Stimulated activated CD8-positive, alpha-beta memory T cell treated with anti-CD3 and anti-CD28 coated beads, Interleukin-12 subunit alpha, Interleukin-12 subunit beta, amount 100 ng/mL, for 4 hours (primary cell): ENCODE data around the gene GABRB3.

Experiments used
- DNase-seq: peaks from one replicate; pipeline ENCODE4 v3.0.0-alpha.2; 2020; ENCODE audit warnings: low read depth

The GABRB3 gene

DNA sequence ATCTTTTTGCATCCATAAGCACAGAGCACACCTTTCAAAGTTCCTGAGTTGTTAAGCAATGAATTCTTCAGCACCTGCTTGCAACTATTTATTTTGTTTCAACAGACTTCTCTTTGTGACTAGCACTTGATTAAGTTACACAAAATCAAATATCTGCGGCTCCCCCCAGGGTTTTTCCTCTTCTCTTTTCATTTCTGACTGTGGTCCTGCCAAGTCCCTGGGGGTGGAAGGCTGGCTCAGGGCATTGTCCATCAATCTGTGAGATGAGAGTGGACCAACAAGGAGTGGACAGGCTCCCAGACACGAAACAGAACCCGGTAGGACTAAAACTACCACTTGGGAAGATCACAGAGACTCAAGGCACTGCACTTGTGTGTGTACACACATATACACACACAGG, 96.8 kb downstream of the GABRB3 start:
- DNase-seq: no peak

GRCh38 chr15:26674467-26674866, 98.4 kb downstream of the GABRB3 start:
- DNase-seq: no peak

DNA sequence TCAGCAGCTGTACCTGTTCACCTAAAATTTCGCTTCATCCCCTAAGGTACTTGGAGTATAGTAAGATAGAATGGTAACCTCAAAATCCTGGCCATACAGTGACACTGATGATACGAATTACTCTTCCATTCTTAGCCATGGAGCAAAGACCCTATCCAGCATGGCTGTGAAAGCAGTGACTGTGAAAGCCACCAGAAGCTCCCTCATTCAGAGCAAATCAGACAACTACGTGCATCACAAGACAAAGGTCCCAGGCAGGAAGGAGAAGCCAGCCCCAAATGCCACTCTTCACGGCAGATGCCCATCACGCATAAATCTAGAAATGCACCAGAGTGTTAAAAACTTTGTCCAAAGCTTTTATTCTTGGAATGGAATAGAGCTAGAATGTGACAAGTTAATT, 99.4 kb downstream of the GABRB3 start:
- no peak for DNase-seq

DNA sequence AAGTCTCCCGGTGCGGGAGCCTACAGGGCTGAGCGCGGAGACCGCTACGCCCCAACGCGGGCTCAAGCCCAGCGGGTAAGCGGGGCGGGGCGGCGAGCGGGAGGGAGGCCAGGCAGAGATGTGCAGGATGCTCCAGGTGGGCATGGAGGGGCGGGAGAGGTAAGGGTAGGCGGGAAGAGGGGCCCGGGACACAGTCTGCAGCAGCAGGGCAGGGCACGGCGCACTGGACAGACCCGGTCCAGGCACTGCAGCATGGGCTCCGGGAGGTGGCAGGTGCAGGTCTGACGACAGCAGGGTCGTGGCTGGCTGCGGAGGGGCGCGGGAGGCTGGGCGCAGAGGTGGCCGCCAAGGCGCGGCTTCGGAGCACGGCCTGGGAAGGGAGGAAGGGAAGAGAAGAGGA, 102.8 kb downstream of the GABRB3 start:
- no peak for DNase-seq

GRCh38 chr15:26667222-26667988, 105.5 kb downstream of the GABRB3 start:
- no peak for DNase-seq

DNA sequence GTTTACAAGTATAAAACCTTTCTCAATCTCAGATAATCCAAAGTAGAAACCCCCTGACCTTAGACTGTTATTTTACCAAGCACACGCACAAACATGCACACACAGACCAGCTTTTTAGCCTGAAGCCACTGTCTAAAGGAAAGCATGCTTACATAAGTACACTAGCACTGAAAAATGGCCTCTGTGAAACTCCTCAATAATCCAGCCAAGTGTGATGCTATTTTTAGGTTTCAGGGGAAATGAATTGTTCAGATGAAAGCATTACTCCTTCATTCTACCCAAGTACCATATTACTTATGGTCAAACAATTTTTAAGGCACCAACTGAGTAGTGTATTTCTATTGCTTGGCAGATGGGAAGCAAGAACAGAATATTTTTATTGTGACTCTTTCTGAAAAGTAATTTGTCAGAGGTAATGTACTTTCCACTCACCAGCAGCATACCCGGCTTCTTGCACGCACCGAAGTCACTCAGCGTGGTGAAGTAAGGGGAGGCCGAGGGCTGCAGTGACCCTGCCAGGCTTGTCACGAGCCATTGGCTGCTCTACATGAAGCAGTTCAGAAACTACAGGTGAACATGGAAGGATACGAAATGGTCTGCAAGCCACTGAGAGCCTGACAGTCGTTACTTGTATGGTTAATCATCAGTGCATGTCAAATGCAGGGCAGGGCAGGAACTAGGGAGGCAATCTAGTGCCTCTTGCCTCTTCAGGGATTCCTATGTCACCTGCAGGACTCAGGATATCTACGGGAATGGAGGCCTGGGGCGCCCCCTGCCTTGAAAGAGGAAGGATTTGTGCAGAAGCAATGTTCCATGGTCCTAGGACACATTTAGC, 106.7 kb downstream of the GABRB3 start:
- no peak for DNase-seq

- DNase-seq: no peak
Measured at GRCh38 chr15:26662283-26662682, 110.6 kb downstream of the GABRB3 start.

DNA sequence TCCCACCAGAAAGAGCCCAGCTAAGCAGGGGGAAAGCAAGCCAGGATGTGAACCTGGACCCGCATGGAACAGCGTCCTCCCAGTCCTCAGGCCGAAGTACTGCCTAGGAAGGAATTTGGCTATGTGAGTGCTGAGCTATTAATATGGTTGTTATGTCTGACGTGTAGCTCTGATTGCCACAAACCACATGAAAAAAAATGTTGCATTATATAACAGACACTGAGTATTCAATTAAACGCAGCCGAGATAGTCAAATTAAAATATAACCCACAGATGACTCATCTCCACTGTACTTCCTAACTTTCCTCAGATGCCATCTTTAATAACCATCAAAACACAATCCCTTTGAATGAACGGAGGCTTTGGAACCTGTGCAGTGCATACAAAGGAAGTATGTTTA, 111.1 kb downstream of the GABRB3 start:
- no peak for DNase-seq

GRCh38 chr15:26661107-26661506, 111.8 kb downstream of the GABRB3 start:
- DNase-seq: no peak

DNA sequence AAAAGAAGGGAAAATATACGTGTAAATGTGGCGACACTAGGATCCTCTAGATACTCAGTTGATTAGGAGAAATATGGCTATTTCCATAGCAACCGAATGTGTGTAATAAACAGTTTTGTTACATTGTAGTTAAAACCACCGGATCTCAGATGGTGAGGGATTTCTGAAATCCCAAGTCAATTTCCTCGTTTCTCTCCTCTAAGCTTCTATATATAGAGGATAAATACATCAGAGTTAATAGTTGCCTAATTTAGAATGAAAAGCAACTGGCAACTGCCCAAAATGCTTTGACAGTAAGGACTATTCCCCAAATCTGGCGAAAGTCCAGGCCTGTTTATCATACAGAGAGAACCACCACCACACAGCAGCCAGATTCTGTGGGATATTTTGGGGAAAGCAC, 112.6 kb downstream of the GABRB3 start:
- no peak for DNase-seq

DNA sequence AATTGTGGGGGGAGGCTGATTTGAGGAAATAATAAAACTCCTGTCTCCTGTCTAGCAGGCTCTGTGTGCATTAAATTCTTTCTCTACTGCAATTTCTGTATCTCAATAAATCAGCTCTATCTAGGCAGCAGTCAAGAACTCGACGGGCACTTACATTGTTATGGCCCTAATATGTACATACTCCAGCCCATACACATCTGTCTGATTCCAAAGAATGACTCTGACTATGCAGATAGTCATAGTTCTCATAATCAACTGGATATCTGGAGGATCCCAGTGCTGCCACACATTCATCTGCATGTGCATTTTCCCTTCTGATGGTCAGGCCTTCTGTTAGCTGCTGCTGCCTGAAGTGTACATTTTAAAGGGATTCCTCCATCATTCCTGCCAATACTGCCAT, 114.6 kb downstream of the GABRB3 start:
- DNase-seq: no peak

DNA sequence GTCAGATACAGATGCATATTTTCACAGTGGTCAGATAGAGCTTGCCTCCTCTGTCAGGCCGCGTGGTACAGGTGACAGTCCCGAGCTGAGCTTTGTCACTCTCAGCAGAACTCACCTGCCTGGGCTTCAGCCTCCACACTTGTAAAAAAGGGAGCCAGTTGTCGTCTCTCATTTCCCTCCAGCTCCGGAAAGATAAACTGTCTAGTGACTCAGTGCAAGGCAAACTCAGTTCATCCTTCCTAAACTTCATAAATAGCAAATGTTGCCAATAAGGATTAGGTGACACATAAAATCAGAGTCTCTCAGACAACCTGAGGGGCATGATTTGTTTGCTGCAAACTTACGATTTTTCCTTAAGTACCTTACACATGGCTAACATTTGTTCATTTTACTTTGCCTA, 116.8 kb downstream of the GABRB3 start:
- DNase-seq: no peak

DNA sequence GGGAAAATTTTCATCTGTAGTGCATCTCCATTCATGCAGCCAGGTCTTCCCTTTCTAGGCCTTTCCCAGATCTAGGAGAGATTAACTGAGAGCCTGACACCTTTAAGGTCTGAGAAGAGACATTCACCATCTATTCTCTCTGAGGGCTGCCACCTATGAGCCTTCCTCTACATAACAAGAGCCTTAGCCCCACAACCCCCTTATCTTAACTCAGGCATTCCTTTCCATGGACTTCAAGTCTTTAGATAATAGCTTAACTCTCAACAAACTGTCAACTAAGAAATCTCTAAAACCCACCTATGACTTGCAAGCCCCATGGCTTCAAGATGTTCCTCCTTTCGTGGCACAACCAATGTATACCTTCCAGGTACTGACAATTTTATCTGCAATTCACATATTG, 121.0 kb downstream of the GABRB3 start:
- DNase-seq: no peak

GRCh38 chr15:26648676-26649075, 124.2 kb downstream of the GABRB3 start:
- DNase-seq: no peak

- no peak for DNase-seq
Measured at GRCh38 chr15:26644948-26645347, 127.9 kb downstream of the GABRB3 start.

DNA sequence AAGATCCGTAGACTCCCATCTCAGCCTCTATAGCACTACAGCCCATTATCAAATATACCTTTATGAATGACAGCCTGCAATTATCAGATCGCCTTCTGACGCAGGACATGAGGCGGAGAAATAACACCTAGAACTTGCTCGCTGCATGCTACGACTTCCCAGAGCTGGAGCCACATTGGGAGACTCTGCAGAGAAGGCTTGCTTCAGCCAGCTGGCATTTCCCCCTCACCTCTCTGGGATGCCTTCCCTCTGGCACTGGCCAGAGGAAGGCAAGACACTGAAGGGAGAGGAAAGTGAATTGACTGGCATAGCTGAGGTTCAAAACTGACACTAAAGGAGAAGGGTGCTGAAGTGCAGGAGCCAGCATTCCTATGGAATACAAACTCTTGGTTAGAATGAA, 131.7 kb downstream of the GABRB3 start:
- no peak for DNase-seq

DNA sequence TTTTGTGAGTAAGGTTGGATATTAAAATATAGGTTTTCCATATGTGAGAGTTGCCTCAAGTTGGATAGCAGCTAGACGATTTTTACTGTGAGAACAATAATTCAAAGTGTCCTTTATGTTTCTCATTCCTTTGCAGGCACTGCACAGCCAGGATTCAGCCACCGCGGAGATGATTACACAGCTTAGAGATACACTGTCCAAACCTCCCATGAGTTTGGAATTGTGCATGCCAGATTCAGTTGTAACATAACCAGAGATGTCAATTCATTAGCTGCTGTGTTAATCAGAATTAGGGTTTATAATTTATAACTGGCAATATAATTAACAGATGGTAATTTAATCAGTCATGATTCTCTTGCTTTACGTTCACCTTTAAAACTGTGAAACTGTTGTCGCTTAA, 132.3 kb downstream of the GABRB3 start:
- no peak for DNase-seq

GRCh38 chr15:26639966-26640365, 132.9 kb downstream of the GABRB3 start:
- no peak for DNase-seq

DNA sequence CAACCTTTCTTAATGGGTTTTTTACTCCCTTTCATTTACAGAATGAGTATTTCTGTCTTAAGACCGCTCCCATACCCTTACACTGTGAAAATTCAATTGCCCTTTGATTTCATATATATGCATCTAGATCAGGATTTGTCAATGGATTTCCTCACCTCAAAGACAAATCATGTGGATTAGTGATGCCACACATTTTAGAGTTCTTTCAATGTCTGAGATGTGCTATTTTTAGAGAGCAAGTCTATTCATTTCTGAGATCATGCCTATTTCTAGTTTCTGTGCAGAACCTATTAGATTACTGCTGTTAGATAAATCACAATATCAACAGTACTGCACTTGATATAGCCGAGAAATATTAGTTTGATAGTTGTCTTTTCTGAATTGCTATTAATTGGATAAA, 137.3 kb downstream of the GABRB3 start:
- no peak for DNase-seq

DNA sequence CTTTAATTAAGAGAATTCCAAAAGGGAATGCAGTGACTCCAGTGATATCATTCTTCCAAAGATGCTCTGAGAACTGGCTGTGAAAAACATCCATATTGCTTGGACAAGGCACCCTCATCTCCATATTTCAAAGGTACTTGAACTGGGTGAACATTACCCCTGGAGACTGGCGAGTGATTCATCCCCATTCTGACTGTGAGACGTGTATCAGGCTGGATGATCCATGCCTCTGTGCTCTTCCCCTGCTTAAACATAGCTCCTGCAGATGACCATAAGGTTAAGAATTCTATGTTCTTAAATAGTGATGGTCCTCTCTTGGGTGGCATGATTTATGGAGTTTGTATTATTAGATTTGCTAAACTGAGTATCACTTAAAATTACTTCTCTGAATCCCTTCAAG, 137.8 kb downstream of the GABRB3 start:
- DNase-seq: no peak

DNA sequence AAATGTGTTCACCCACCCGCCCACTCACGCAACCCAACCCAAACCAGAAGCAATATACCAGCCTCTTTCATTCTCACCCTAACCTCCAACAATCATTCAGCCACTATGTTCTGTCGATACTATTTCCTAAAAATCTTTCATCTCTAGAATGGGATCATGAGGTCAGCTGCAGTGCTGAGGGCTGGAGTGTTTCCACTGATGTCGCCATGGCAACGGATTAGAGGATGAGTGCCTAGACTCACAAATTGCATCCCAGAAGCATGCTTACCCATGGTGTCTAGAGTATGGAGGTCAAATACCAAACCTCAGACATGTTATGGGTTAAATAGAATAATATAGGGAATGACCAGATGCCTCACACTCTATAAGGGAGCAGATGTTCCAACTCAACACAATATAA, 138.5 kb downstream of the GABRB3 start:
- no peak for DNase-seq

DNA sequence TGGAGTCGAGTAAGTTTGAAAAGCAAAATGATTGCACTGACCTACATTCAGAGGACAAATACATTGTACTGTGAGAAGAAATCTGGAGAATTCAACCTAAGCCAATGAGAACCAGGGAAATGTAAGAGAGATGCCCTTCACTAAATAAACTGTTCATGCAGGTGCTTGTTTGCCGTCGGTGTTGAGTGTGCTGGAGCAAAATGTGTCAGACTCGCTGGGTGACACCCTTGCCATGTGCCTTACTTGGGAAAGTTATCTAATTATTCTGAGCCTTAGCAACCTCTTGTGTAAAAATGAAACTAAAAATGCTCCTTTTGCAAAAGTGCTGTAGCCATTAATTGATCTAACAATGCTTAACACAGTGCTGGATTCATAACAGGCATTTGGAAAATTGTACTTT, 140.4 kb downstream of the GABRB3 start:
- DNase-seq: no peak

- no peak for DNase-seq
Measured at GRCh38 chr15:26631894-26632293, 141.0 kb downstream of the GABRB3 start.

GRCh38 chr15:26630857-26631256, 142.0 kb downstream of the GABRB3 start:
- DNase-seq: no peak
